CD4-positive, alpha-beta T cell treated with Interleukin-17A for 4 hours (primary cell): ENCODE measurements around the gene CMTM7.

Experiments used
- DNase-seq: peaks from one replicate; pipeline ENCODE4 v3.0.0-alpha.2; 2020; ENCODE audit warnings: mixed read lengths

The CMTM7 gene

GRCh38 chr3:32493437-32494414 lies 102.1 kb downstream of the CMTM7 start:
- no peak for DNase-seq

- no peak for DNase-seq
Observed at GRCh38 chr3:32495085-32495484, 103.4 kb downstream of the CMTM7 start.

- DNase-seq = no peak
Observed at GRCh38 chr3:32495609-32496008, 104.0 kb downstream of the CMTM7 start.

GRCh38 chr3:32498252-32498651 lies 106.6 kb downstream of the CMTM7 start:
- DNase-seq = no peak

GRCh38 chr3:32498992-32499391 lies 107.3 kb downstream of the CMTM7 start:
- no peak for DNase-seq

GRCh38 chr3:32499585-32499984 lies 107.9 kb downstream of the CMTM7 start:
- DNase-seq = no peak

- no peak for DNase-seq
Observed at GRCh38 chr3:32500231-32500630, 108.6 kb downstream of the CMTM7 start.

- DNase-seq = no peak
Observed at GRCh38 chr3:32500880-32501782, 109.5 kb downstream of the CMTM7 start.

GRCh38 chr3:32501783-32502117 lies 110.1 kb downstream of the CMTM7 start:
- no peak for DNase-seq

- peak; percentile 89 for DNase-seq
Observed at GRCh38 chr3:32502118-32502945, 110.7 kb downstream of the CMTM7 start, which contains the start of gene CMTM6. Gene CMTM6 (minus strand): TSS chr3:32502852. CDS start chr3:32502745, 107 bp downstream.

- no peak for DNase-seq
Observed at GRCh38 chr3:32502946-32503286, 111.3 kb downstream of the CMTM7 start.
